ENCODE measurements around the gene TXNIP.

Gene TXNIP

GRCh38 chr1:145983960-145984830 lies 12.2 kb downstream of the TXNIP start:
- DNase-seq, result no peak

GRCh38 chr1:145983206-145983675 lies 13.1 kb downstream of the TXNIP start:
- DNase-seq, result no peak

- no peak for DNase-seq
These were observed 14.2 kb downstream of the TXNIP start for GRCh38 chr1:145982010-145982723.

GRCh38 chr1:145980457-145980994 lies 15.9 kb downstream of the TXNIP start:
- DNase-seq, result no peak

GRCh38 chr1:145979746-145980456 lies 16.5 kb downstream of the TXNIP start:
- no peak for DNase-seq

GRCh38 chr1:145978854-145979745 lies 17.3 kb downstream of the TXNIP start:
- DNase-seq, result no peak

GRCh38 chr1:145978471-145978853 lies 17.9 kb downstream of the TXNIP start:
- DNase-seq, result no peak

GRCh38 chr1:145977486-145978470 lies 18.6 kb downstream of the TXNIP start:
- peak; percentile 89 for DNase-seq

GRCh38 chr1:145977016-145977415 lies 19.4 kb downstream of the TXNIP start:
- no peak for DNase-seq

GRCh38 chr1:145975216-145975615 lies 21.2 kb downstream of the TXNIP start:
- no peak for DNase-seq

GRCh38 chr1:145974721-145975120 lies 21.7 kb downstream of the TXNIP start:
- no peak for DNase-seq

- DNase-seq, result no peak
These were observed 23.8 kb downstream of the TXNIP start for GRCh38 chr1:145972580-145972979.

GRCh38 chr1:145967288-145967687 lies 29.1 kb downstream of the TXNIP start:
- no peak for DNase-seq

- DNase-seq, result no peak
These were observed 31.1 kb downstream of the TXNIP start for GRCh38 chr1:145965119-145965744.

GRCh38 chr1:145964328-145965118 lies 31.9 kb downstream of the TXNIP start, which contains the start of the genes ANKRD34A and POLR3GL:
Gene ANKRD34A (minus strand): TSS chr1:145964575. CDS start chr1:145961759, 2,816 bp downstream.
Gene POLR3GL (plus strand): TSS chr1:145964690. CDS start chr1:145974866, 10,176 bp downstream.
- peak; percentile 98 for DNase-seq

- no peak for DNase-seq
These were observed 32.9 kb downstream of the TXNIP start for GRCh38 chr1:145963265-145964019.

GRCh38 chr1:145962157-145963102 lies 33.9 kb downstream of the TXNIP start:
- DNase-seq, result peak; percentile 51

All from NCI-H526 treated with DMSO at 0.1 percent for 48 hours (cell line).